Lower leg skin (tissue), 3 donors: ENCODE results near the gene BHLHE40.

ENCODE experiments used
- POLR2A ChIP-seq, 2 donors: fragments of 450-650 bp; IDR thresholded peaks; one replicate each; pipeline ENCODE4 v1.6.1; 2016 to 2017; ENCODE audit warnings: antibody characterized with exemption in 2 of 2, mild to moderate bottlenecking in 1 of 2, moderate library complexity in 1 of 2
- TF ChIP-seq, protein P1 (sequence below), 3 donors: fragments of 450-650 bp; IDR thresholded peaks; one replicate each; pipeline ENCODE4 v1.5.1; 2016; ENCODE audit warnings: antibody characterized with exemption in 3 of 3, mild to moderate bottlenecking in 3 of 3, moderate library complexity in 2 of 3

DNA sequence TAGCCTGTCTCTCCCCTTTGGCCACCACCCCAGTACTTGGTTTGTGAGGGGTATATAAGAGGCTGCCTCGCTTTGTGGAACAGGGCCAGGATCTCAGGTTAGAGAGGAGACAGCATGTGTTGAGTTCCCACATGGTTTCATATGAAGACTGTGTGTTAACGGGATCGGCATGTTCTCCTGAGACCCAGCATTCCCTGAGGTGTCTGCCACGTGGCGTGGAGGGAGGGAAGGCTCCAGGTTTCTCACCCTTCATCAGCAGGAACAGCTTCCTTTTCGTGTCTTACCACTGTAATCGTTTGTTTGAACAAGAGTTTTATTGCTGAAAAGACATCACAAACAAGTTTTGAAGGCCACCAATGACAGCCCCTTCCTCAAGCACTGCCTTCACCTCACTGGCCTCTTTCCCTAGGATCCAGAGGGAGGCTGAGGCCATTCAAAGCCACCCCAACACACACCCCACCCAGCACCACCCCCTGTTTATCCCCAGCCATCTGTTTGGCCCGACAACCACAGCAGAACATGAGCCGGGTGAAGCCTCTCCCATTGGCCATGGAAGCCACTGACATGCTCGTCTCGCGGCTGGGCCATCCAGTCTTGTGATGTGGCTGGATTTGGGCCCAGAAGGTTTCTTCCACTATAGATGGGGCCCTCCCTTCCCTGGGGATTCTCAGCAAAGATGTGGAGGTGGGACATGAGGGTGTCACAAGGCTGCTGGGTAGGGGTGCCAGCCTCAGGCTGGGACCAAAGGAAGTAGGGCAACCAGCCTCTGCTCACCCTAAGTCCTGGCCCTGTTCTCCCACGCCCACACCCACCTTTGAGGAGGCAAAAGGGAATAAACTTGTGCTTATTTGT lies 10.0 kb downstream of the BHLHE40 start:
- TF ChIP-seq, protein P1, sequence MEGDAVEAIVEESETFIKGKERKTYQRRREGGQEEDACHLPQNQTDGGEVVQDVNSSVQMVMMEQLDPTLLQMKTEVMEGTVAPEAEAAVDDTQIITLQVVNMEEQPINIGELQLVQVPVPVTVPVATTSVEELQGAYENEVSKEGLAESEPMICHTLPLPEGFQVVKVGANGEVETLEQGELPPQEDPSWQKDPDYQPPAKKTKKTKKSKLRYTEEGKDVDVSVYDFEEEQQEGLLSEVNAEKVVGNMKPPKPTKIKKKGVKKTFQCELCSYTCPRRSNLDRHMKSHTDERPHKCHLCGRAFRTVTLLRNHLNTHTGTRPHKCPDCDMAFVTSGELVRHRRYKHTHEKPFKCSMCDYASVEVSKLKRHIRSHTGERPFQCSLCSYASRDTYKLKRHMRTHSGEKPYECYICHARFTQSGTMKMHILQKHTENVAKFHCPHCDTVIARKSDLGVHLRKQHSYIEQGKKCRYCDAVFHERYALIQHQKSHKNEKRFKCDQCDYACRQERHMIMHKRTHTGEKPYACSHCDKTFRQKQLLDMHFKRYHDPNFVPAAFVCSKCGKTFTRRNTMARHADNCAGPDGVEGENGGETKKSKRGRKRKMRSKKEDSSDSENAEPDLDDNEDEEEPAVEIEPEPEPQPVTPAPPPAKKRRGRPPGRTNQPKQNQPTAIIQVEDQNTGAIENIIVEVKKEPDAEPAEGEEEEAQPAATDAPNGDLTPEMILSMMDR (IDR thresholded peaks at IDR 0.05), result no peak
- TF ChIP-seq POLR2A (IDR thresholded peaks at IDR 0.05), result no peak
